H9 (cell line): ENCODE data around the gene ACTN1. TPM values are rescaled to one million over a fixed set of nuclear protein-coding genes. Genes with fewer than 3 reads are reported as not detected.

Experiments
- DNase-seq: peaks from one replicate; pipeline ENCODE4 v3.0.0-alpha.2; 2017
- H2AFZ ChIP-seq: one replicate; pipeline ENCODE4 v1.6.1; 2013; ENCODE audit warnings: mild to moderate bottlenecking, low read length, control low read depth, moderate library complexity
- H2AK5ac ChIP-seq: 2 replicates; pipeline ENCODE4 v1.6.1; 2013; ENCODE audit warnings: low read length, control low read depth, mixed read lengths; ENCODE audit not compliant: insufficient read length
- H2BK120ac ChIP-seq: one replicate; pipeline ENCODE4 v1.6.1; 2013; ENCODE audit warnings: low read depth, mild to moderate bottlenecking, low read length, control low read depth, inconsistent platforms; ENCODE audit not compliant: poor library complexity, severe bottlenecking
- H2BK12ac ChIP-seq: 2 replicates; pipeline ENCODE4 v1.6.1; 2013; ENCODE audit warnings: low read length, control low read depth, mixed read lengths, low read depth; ENCODE audit not compliant: insufficient read length
- H2BK15ac ChIP-seq: 2 replicates; pipeline ENCODE4 v1.6.1; 2013; ENCODE audit warnings: low read depth, low read length, control low read depth
- H2BK20ac ChIP-seq: one replicate; pipeline ENCODE4 v1.6.1; 2013; ENCODE audit warnings: low read depth, mild to moderate bottlenecking, low read length, control low read depth, inconsistent platforms; ENCODE audit not compliant: poor library complexity, severe bottlenecking
- H2BK5ac ChIP-seq: 2 replicates; pipeline ENCODE4 v1.6.1; 2013; ENCODE audit warnings: low read length, control low read depth, mixed read lengths; ENCODE audit not compliant: insufficient read length
- H3K14ac ChIP-seq: 2 replicates; pipeline ENCODE4 v1.6.1; 2013; ENCODE audit warnings: low read length, control low read depth; ENCODE audit not compliant: insufficient read depth
- H3K18ac ChIP-seq: 2 replicates; pipeline ENCODE4 v1.6.1; 2013; ENCODE audit warnings: low read depth, mild to moderate bottlenecking, mixed read lengths, low read length, control low read depth; ENCODE audit not compliant: insufficient read length
- H3K23ac ChIP-seq: 2 replicates; pipeline ENCODE4 v1.6.1; 2013; ENCODE audit warnings: low read length, control low read depth, mixed read lengths, low read depth; ENCODE audit not compliant: insufficient read length
- H3K23me2 ChIP-seq: 2 replicates; pipeline ENCODE4 v1.6.1; 2013; ENCODE audit warnings: low read depth, mild to moderate bottlenecking, mixed read lengths, low read length, control low read depth; ENCODE audit not compliant: insufficient read length, poor library complexity, severe bottlenecking
- H3K27ac ChIP-seq: 2 replicates; pipeline ENCODE4 v1.5.1; 2013; ENCODE audit warnings: low read length, control low read depth, mixed read lengths, low read depth; ENCODE audit not compliant: insufficient read length
- H3K27me3 ChIP-seq: 2 replicates; pipeline ENCODE4 v1.6.1; 2013; ENCODE audit warnings: low read length, control low read depth, inconsistent platforms; ENCODE audit not compliant: insufficient read depth
- H3K4ac ChIP-seq: 2 replicates; pipeline ENCODE4 v1.6.1; 2013; ENCODE audit warnings: low read depth, mild to moderate bottlenecking, control low read depth, inconsistent platforms, low read length, moderate library complexity
- H3K4me1 ChIP-seq: 2 replicates; pipeline ENCODE4 v1.6.1; 2013; ENCODE audit warnings: low read length, control low read depth, inconsistent platforms; ENCODE audit not compliant: insufficient read depth
- H3K4me2 ChIP-seq: 2 replicates; pipeline ENCODE4 v1.6.1; 2013; ENCODE audit warnings: low read length, control low read depth, mixed read lengths; ENCODE audit not compliant: insufficient read length, insufficient read depth
- H3K56ac ChIP-seq: 2 replicates; pipeline ENCODE4 v1.6.1; 2013; ENCODE audit warnings: low read depth, mild to moderate bottlenecking, mixed read lengths, low read length, control low read depth; ENCODE audit not compliant: insufficient read length
- H3K79me1 ChIP-seq: 2 replicates; pipeline ENCODE4 v1.6.1; 2013; ENCODE audit warnings: low read depth, mild to moderate bottlenecking, moderate library complexity, low read length, control low read depth, inconsistent platforms; ENCODE audit not compliant: insufficient read depth, poor library complexity, severe bottlenecking
- H3K79me2 ChIP-seq: 2 replicates; pipeline ENCODE4 v1.6.1; 2013; ENCODE audit warnings: low read length, control low read depth, inconsistent platforms; ENCODE audit not compliant: insufficient read depth
- H3K9ac ChIP-seq: 2 replicates; pipeline ENCODE4 v1.6.1; 2013; ENCODE audit warnings: low read length, control low read depth, mixed read lengths; ENCODE audit not compliant: insufficient read length; ENCODE audit errors: extremely low read depth
- H3K9me3 ChIP-seq: one replicate; pipeline ENCODE4 v1.6.1; 2013; ENCODE audit warnings: low read depth, low read length, inconsistent platforms; ENCODE audit not compliant: control insufficient read depth
- H3T11ph ChIP-seq: one replicate; pipeline ENCODE4 v1.6.1; 2013; ENCODE audit warnings: mild to moderate bottlenecking, low read length, control low read depth, inconsistent platforms
- H4K20me1 ChIP-seq: one replicate; pipeline ENCODE4 v1.6.1; 2013; ENCODE audit not compliant: control insufficient read depth, insufficient read length, insufficient read depth
- H4K5ac ChIP-seq: 2 replicates; pipeline ENCODE4 v1.6.1; 2013; ENCODE audit warnings: low read depth, mild to moderate bottlenecking, mixed read lengths, low read length, control low read depth; ENCODE audit not compliant: insufficient read length
- H4K8ac ChIP-seq: replicated peaks from 2 replicates; pipeline ENCODE4 v1.6.1; 2013; ENCODE audit warnings: low read length, control low read depth, mixed read lengths, low read depth; ENCODE audit not compliant: insufficient read length
- H4K91ac ChIP-seq: 2 replicates; pipeline ENCODE4 v1.6.1; 2013; ENCODE audit warnings: low read depth, mild to moderate bottlenecking, moderate library complexity, mixed read lengths, low read length, control low read depth; ENCODE audit not compliant: insufficient read length
- H3K27ac Mint-ChIP-seq, 3 experiments: 2 replicates in 2 of 3; 3 replicates in 1 of 3; pipeline ENCODE4 v1.8.0; 2020 to 2021; ENCODE audit warnings: mixed read lengths in 3 of 3, mild to moderate bottlenecking in 1 of 3, moderate library complexity in 1 of 3
- H3K27me3 Mint-ChIP-seq: 2 replicates; pipeline ENCODE4 v1.8.0; 2021; ENCODE audit warnings: low read depth, mild to moderate bottlenecking, moderate library complexity, mixed read lengths
- H3K36me3 Mint-ChIP-seq, 3 experiments: 2 replicates in 2 of 3; 3 replicates in 1 of 3; pipeline ENCODE4 v1.8.0; 2020 to 2021; ENCODE audit warnings: low read depth in 3 of 3, mixed read lengths in 3 of 3; ENCODE audit not compliant: insufficient read depth in 1 of 3
- H3K4me1 Mint-ChIP-seq, 2 experiments: 2 replicates each; pipeline ENCODE4 v1.8.0; 2020; ENCODE audit warnings: mixed read lengths in 2 of 2
- H3K4me3 Mint-ChIP-seq, 2 experiments: 2 replicates in 1 of 2; 3 replicates in 1 of 2; pipeline ENCODE4 v1.8.0; 2020 to 2021; ENCODE audit warnings: mild to moderate bottlenecking in 2 of 2, mixed read lengths in 2 of 2, moderate library complexity in 1 of 2
- H3K9me3 Mint-ChIP-seq, 2 experiments: 2 replicates in 1 of 2; 3 replicates in 1 of 2; pipeline ENCODE4 v1.8.0; 2020; ENCODE audit warnings: mild to moderate bottlenecking in 2 of 2, mixed read lengths in 2 of 2, moderate library complexity in 1 of 2
- CTCF ChIP-seq: fragments of 200-600 bp; sonication (generic); conservative IDR thresholded peaks from 3 replicates; pipeline ENCODE4 v1.8.0; 2021; ENCODE audit warnings: antibody characterized with exemption, mild to moderate bottlenecking
- WGBS: extraction: QIAGEN DNeasy Blood & Tissue Kit; methylation state at CpG from one replicate; pipeline ENCODE4 v1.1.7; 2013; ENCODE audit warnings: missing lambda C conversion rate, low lambda C conversion rate, mixed read lengths; ENCODE audit not compliant: insufficient read length; ENCODE audit errors: extremely low coverage; 5-methylcytosine and 5-hydroxymethylcytosine counted together
- total RNA-seq: library from RNA; stranded (reverse); gene quantifications from 2 replicates; pipeline ENCODE4 v1.2.1, GENCODE V29; 2021

Gene ACTN1
- total RNA-seq, 1 experiment from 2014 or later = 219 TPM

GRCh38 chr14:69012256-69012953 lies 33.3 kb upstream of the ACTN1 start:
- Histone ChIP-seq H3K18ac (no peak overlapping the region), H3T11ph (no peak overlapping the region), H3K14ac (no peak overlapping the region), H3K56ac (no peak overlapping the region), H3K79me1 (no peaks in the 10 kb centered on the region), H4K91ac (no peak overlapping the region), H4K5ac (no peak overlapping the region), H2BK12ac (no peak overlapping the region), H2AK5ac (no peak overlapping the region), H3K4me1 (peaks cover 8% of the 10 kb centered on the region; the same call in 1 of the 2 replicates), H2BK120ac (no peak overlapping the region), H3K79me2 (no peaks in the 10 kb centered on the region), H3K4me2 (no peak overlapping the region), H3K4ac (no peak overlapping the region), H4K8ac (no peak overlapping the region), H3K23ac (no peak overlapping the region), H2BK15ac (no peak overlapping the region), H2BK5ac (no peak overlapping the region), H3K9me3 (no peaks in the 10 kb centered on the region), H3K23me2 (no peaks in the 10 kb centered on the region), H2BK20ac (no peak overlapping the region), H2AFZ (no peak overlapping the region), H4K20me1 (no peaks in the 10 kb centered on the region), H3K27me3 (no peaks in the 10 kb centered on the region), H3K27ac (no peak overlapping the region), H3K9ac (no peak overlapping the region)
- WGBS = no CpG with 5 or more reads among the region's 5 CpGs
- Mint-ChIP-seq H3K4me3 (no peak overlapping the region), H3K36me3 (no peaks in the 10 kb centered on the region), H3K27ac (no peak overlapping the region; a peak in 1 of 7 replicates), H3K4me1 (peaks cover 17 to 26% of the 10 kb centered on the region in 2 experiments), H3K9me3 (no peaks in the 10 kb centered on the region), H3K27me3 (no peaks in the 10 kb centered on the region)
- DNase-seq = no peak
- TF ChIP-seq CTCF = no peak
